ENCODE data around the gene CFAP299. TPM values are rescaled to one million over a fixed set of nuclear protein-coding genes. Genes with fewer than 3 reads are reported as not detected.

Gene CFAP299
- total RNA-seq, 1 experiment from 2014 or later = not detected

- DNase-seq (ENCODE audit: extremely low read depth, low read depth) = no peak
These were observed 655.3 kb downstream of the CFAP299 start for GRCh38 chr4:80990851-80991250.

DNA sequence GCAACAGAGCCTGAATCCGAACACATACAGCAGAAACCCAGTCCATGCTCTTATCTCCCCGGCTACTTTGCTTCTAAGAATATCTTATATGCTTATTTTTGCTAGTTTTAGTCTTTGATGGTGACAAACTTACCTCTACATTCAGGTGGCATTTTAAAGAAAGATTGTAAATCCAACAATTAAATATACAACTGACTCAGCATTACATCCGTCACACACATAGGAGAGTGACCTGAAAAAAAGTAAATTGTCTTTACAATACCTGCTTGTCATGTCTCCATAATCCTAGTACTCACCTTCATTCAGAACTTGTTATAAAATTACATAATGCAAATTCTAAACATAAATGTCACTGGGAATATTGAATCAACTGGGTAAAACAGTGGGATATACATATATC lies 664.4 kb downstream of the CFAP299 start:
- DNase-seq (ENCODE audit: extremely low read depth, low read depth) = no peak

DNA sequence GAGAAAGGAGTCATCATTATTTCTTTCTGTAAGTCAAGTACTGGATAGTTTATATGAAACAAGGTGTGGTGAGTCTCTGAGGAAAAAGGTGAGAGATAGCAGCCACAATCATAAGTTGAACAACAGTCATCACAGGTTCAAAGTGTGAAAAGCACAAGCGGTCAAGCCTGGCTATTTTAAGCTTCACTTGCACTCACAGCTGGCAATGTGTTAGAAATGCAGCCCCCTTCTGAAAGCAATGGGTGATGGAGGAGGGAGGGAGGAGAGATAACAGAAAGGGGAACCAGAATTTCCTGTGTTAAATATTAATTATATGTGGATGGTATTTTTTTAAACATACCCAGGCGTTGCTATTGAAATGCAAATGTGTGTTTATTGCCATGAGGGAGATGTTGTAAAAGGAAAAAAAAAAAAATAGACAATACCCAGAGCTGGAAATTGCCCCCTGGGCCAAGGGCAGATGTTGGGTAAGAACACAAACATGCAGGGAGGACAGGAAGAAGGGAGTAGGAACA lies 668.1 kb downstream of the CFAP299 start:
- no peak for DNase-seq (ENCODE audit: extremely low read depth, low read depth)

DNA sequence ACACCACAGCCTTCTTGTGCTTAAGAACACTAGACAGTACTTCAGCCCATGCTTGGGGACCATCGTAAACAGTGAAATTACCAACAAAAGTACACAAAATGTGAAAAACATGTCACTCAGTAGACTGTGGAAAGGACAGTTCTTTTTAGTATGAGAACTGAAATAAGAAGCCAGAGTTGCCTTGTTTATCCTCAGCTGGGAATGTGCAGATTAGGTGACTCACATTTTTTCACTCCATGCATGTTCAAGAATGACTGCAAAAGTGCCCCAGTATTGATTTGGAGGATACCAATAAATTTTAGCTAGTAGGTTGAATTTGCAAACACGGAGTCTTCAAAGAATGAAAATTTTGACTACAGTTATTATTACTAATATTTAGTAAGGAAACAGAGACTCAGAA lies 671.9 kb downstream of the CFAP299 start:
- DNase-seq (ENCODE audit: extremely low read depth, low read depth) = no peak

Other genes starting within 250 kb of the CFAP299 start
- gene PRDM8, start 138.2 kb upstream of the CFAP299 start, total RNA-seq (2014; rRNA removed; shearing (Covaris generic)) = 10.2 and 10.4 TPM in 2 replicates
- gene FGF5, start 69.1 kb upstream of the CFAP299 start, total RNA-seq (2014; rRNA removed; shearing (Covaris generic)) = not detected in 2 replicates